Activated CD8-positive, alpha-beta memory T cell treated with anti-CD3 and anti-CD28 coated beads, Interleukin-2, amount 50 U/mL, for 48 hours (primary cell): ENCODE results near the gene ZNF516.
"Not testable (repeated sequence)": the region's sequence is repeated elsewhere in the genome, so short reads cannot be mapped to it uniquely, and the experiment has no call there.

Experiments
- DNase-seq: peaks from one replicate; pipeline ENCODE4 v3.0.0-alpha.2; 2020

Gene ZNF516

GRCh38 chr18:76488190-76488589 is 6.9 kb downstream of the ZNF516 start:
- DNase-seq: no peak

GRCh38 chr18:76487782-76488181 is 7.3 kb downstream of the ZNF516 start:
- DNase-seq: no peak

- no peak for DNase-seq
Observed at GRCh38 chr18:76487070-76487469, 8.0 kb downstream of the ZNF516 start.

GRCh38 chr18:76486574-76486973 is 8.5 kb downstream of the ZNF516 start:
- no peak for DNase-seq

- DNase-seq: no peak
Observed at GRCh38 chr18:76486038-76486437, 9.0 kb downstream of the ZNF516 start.

- no peak for DNase-seq
Observed at GRCh38 chr18:76484749-76485387, 10.2 kb downstream of the ZNF516 start.

GRCh38 chr18:76483780-76484179 is 11.3 kb downstream of the ZNF516 start:
- DNase-seq: no peak

- DNase-seq: peak; percentile 33
Observed at GRCh38 chr18:76482971-76483691, 11.9 kb downstream of the ZNF516 start.

GRCh38 chr18:76482267-76482666 is 12.8 kb downstream of the ZNF516 start:
- no peak for DNase-seq

GRCh38 chr18:76480913-76481312 is 14.1 kb downstream of the ZNF516 start:
- peak; percentile 32 for DNase-seq

- DNase-seq: peak; percentile 33
Observed at GRCh38 chr18:76479351-76480238, 15.4 kb downstream of the ZNF516 start.

GRCh38 chr18:76476665-76477561 is 18.1 kb downstream of the ZNF516 start:
- peak; percentile 32 for DNase-seq

GRCh38 chr18:76475450-76476194 is 19.4 kb downstream of the ZNF516 start:
- no peak for DNase-seq

GRCh38 chr18:76474824-76475223 is 20.2 kb downstream of the ZNF516 start:
- no peak for DNase-seq

GRCh38 chr18:76473521-76473920 is 21.5 kb downstream of the ZNF516 start:
- not testable (repeated sequence) for DNase-seq

GRCh38 chr18:76472829-76473228 is 22.2 kb downstream of the ZNF516 start:
- no peak for DNase-seq

- DNase-seq: peak; percentile 44
Observed at GRCh38 chr18:76471593-76471992, 23.4 kb downstream of the ZNF516 start.

GRCh38 chr18:76468345-76469304 is 26.4 kb downstream of the ZNF516 start:
- peak; percentile 35 for DNase-seq

- peak; percentile 57 for DNase-seq
Observed at GRCh38 chr18:76467371-76468190, 27.5 kb downstream of the ZNF516 start.
